Astrocyte (in vitro differentiated cells and primary cell): ENCODE data around the gene CCDC63. TPM values are rescaled to one million over a fixed set of nuclear protein-coding genes. Genes with fewer than 3 reads are reported as not detected.

ENCODE experiments used
- DNase-seq: peaks from one replicate; pipeline ENCODE4 v3.0.0-alpha.2; 2010; ENCODE audit warnings: low read depth
- FAIRE-seq: peaks from 2 replicates; lab custom pipeline; 2011; peaks lifted over from hg19 to GRCh38; lab: Jason Lieb, UNC
- H2AFZ ChIP-seq: 2 replicates; pipeline ENCODE4 v1.6.0; 2012; ENCODE audit warnings: low read depth, low read length, inconsistent platforms
- H3K27ac ChIP-seq: 2 replicates; pipeline ENCODE4 v1.5.1; 2011; ENCODE audit warnings: low read depth, low read length, inconsistent platforms
- H3K27me3 ChIP-seq: 2 replicates; pipeline ENCODE4 v1.6.0; 2011; ENCODE audit warnings: low read length, inconsistent platforms; ENCODE audit not compliant: insufficient read depth
- H3K36me3 ChIP-seq: 2 replicates; pipeline ENCODE4 v1.5.1; 2011; ENCODE audit warnings: low read length, inconsistent platforms; ENCODE audit not compliant: insufficient read depth
- H3K4me1 ChIP-seq: 2 replicates; pipeline ENCODE4 v1.5.1; 2011; ENCODE audit warnings: low read length, inconsistent platforms; ENCODE audit not compliant: insufficient read depth
- H3K4me2 ChIP-seq: 2 replicates; pipeline ENCODE4 v1.6.0; 2012; ENCODE audit warnings: low read length, inconsistent platforms
- H3K4me3 ChIP-seq: 2 replicates; pipeline ENCODE4 v1.5.1; 2011; ENCODE audit warnings: low read depth, mild to moderate bottlenecking, low read length, inconsistent platforms; ENCODE audit not compliant: insufficient read depth
- H3K79me2 ChIP-seq: 2 replicates; pipeline ENCODE4 v1.6.0; 2012; ENCODE audit warnings: mild to moderate bottlenecking, low read length, inconsistent platforms; ENCODE audit not compliant: insufficient read depth
- H3K9ac ChIP-seq: 2 replicates; pipeline ENCODE4 v1.6.0; 2012; ENCODE audit warnings: mild to moderate bottlenecking, low read length, inconsistent platforms
- H3K9me3 ChIP-seq: 2 replicates; pipeline ENCODE4 v1.5.1; 2012; ENCODE audit warnings: low read depth, mild to moderate bottlenecking, low read length, inconsistent platforms; ENCODE audit not compliant: insufficient read depth
- H4K20me1 ChIP-seq: 2 replicates; pipeline ENCODE4 v1.6.0; 2012; ENCODE audit warnings: low read length, inconsistent platforms; ENCODE audit not compliant: insufficient read depth
- H3K27ac Mint-ChIP-seq: one replicate; pipeline ENCODE4 v1.8.0; 2021; ENCODE audit warnings: mild to moderate bottlenecking, mixed read lengths; ENCODE audit not compliant: unreplicated experiment
- H3K27me3 Mint-ChIP-seq: one replicate; pipeline ENCODE4 v1.8.0; 2021; ENCODE audit warnings: low read depth, mixed read lengths; ENCODE audit not compliant: unreplicated experiment
- H3K36me3 Mint-ChIP-seq: one replicate; pipeline ENCODE4 v1.8.0; 2021; ENCODE audit warnings: low read depth, mixed read lengths; ENCODE audit not compliant: unreplicated experiment
- H3K4me1 Mint-ChIP-seq: one replicate; pipeline ENCODE4 v1.8.0; 2021; ENCODE audit warnings: low read depth, mixed read lengths; ENCODE audit not compliant: unreplicated experiment
- H3K4me3 Mint-ChIP-seq: one replicate; pipeline ENCODE4 v1.8.0; 2021; ENCODE audit warnings: mild to moderate bottlenecking, moderate library complexity, mixed read lengths; ENCODE audit not compliant: unreplicated experiment
- H3K9me3 Mint-ChIP-seq: one replicate; pipeline ENCODE4 v1.8.0; 2021; ENCODE audit warnings: mild to moderate bottlenecking, mixed read lengths; ENCODE audit not compliant: unreplicated experiment
- EZH2 ChIP-seq: IDR thresholded peaks from 2 replicates; pipeline ENCODE4 v1.6.1; 2012; ENCODE audit warnings: mild to moderate bottlenecking, low read length, inconsistent platforms; ENCODE audit not compliant: insufficient read depth
- total RNA-seq: library from RNA; stranded (reverse); gene quantifications from 2 replicates; pipeline ENCODE4 v1.2.1, GENCODE V29; 2021
- TF ChIP-seq, protein P1 (sequence below): IDR thresholded peaks from 2 replicates; pipeline ENCODE4 v1.5.1; 2011; ENCODE audit warnings: low read depth, mild to moderate bottlenecking, inconsistent platforms, low read length, moderate library complexity; ENCODE audit not compliant: insufficient read depth

The CCDC63 gene
- total RNA-seq, 1 donor from 2014 or later = 0.30 TPM

DNA sequence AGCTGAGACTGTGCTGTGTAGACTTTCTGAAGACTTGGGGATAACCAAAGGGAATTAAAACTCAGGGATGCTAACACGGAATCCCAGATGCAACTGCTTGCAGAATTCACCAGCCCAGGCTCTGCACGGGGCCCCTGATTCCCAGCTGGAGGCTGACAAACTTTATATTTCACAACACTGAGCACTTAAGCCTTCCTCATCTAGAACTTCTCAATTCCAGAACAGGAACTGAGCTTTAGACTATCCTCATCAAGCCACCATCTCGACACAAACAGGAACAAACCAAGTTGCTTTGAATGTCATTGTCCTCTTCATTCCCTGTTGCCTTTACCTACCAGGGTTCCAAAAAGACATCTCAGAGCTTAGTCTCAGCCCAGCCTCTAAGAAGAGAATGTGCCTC is 22.2 kb downstream of the CCDC63 start:
- no peaks in the 10 kb centered on the region for H3K9me3 ChIP-seq
- H3K9ac ChIP-seq = no peak overlapping the region
- H2AFZ ChIP-seq = no peak overlapping the region
- H3K4me1 Mint-ChIP-seq = no peaks in the 10 kb centered on the region
- no peak overlapping the region for H3K4me3 ChIP-seq
- H4K20me1 ChIP-seq = no peaks in the 10 kb centered on the region
- no peaks in the 10 kb centered on the region for H3K4me1 ChIP-seq
- H3K36me3 ChIP-seq = no peaks in the 10 kb centered on the region
- no peak overlapping the region for H3K27ac ChIP-seq
- no peak overlapping the region for H3K4me2 ChIP-seq
- no peak overlapping the region for H3K27ac Mint-ChIP-seq
- H3K36me3 Mint-ChIP-seq = no peaks in the 10 kb centered on the region
- H3K9me3 Mint-ChIP-seq = peaks cover 12% of the 10 kb centered on the region
- no peak overlapping the region for H3K4me3 Mint-ChIP-seq
- H3K79me2 ChIP-seq = no peaks in the 10 kb centered on the region
- TF ChIP-seq, protein P1, sequence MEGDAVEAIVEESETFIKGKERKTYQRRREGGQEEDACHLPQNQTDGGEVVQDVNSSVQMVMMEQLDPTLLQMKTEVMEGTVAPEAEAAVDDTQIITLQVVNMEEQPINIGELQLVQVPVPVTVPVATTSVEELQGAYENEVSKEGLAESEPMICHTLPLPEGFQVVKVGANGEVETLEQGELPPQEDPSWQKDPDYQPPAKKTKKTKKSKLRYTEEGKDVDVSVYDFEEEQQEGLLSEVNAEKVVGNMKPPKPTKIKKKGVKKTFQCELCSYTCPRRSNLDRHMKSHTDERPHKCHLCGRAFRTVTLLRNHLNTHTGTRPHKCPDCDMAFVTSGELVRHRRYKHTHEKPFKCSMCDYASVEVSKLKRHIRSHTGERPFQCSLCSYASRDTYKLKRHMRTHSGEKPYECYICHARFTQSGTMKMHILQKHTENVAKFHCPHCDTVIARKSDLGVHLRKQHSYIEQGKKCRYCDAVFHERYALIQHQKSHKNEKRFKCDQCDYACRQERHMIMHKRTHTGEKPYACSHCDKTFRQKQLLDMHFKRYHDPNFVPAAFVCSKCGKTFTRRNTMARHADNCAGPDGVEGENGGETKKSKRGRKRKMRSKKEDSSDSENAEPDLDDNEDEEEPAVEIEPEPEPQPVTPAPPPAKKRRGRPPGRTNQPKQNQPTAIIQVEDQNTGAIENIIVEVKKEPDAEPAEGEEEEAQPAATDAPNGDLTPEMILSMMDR = no peak
- TF ChIP-seq EZH2 = no peak
- peaks cover 5% of the 10 kb centered on the region for H3K27me3 ChIP-seq
- FAIRE-seq = no peak
- DNase-seq = no peak
- peaks cover 21% of the 10 kb centered on the region for H3K27me3 Mint-ChIP-seq

GRCh38 chr12:110869803-110870202 is 23.0 kb downstream of the CCDC63 start:
- TF ChIP-seq EZH2 = no peak
- TF ChIP-seq, protein P1 = no peak
- no peak overlapping the region for H3K4me2 ChIP-seq
- H3K27me3 Mint-ChIP-seq = peaks cover 22% of the 10 kb centered on the region

DNA sequence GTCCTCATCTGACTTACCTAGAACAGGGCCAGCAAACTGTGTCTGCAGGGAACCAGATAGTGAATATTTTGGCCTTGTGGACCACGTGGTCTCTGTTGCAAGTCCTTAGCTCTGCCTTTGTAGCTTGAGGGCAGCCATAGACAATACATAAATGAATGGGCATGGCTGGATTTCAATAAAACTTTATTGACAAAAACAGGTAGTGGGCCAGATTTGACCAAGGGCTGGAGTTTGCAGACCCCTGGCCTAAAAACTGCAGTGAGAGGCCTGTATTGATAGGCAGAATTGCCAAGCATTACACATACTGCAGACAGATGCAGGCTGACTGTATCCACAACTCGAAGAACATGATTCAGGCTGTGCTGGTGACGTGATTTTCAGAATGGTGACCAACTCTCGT is 25.3 kb downstream of the CCDC63 start:
- no peak overlapping the region for H3K27ac Mint-ChIP-seq
- peaks cover 12% of the 10 kb centered on the region for H3K9me3 Mint-ChIP-seq
- H3K36me3 Mint-ChIP-seq = no peaks in the 10 kb centered on the region
- Histone ChIP-seq H3K4me1 (no peaks in the 10 kb centered on the region), H3K79me2 (no peaks in the 10 kb centered on the region), H3K4me2 (no peak overlapping the region), H3K9me3 (no peaks in the 10 kb centered on the region), H4K20me1 (no peaks in the 10 kb centered on the region), H3K27ac (no peak overlapping the region), H3K36me3 (no peaks in the 10 kb centered on the region), H2AFZ (no peak overlapping the region), H3K4me3 (no peak overlapping the region), H3K27me3 (peaks cover 8% of the 10 kb centered on the region), H3K9ac (no peak overlapping the region)
- no peak overlapping the region for H3K4me3 Mint-ChIP-seq
- peaks cover 22% of the 10 kb centered on the region for H3K27me3 Mint-ChIP-seq
- FAIRE-seq (no peak), DNase-seq (no peak)
- TF ChIP-seq EZH2 = no peak
- TF ChIP-seq, protein P1 = no peak
- H3K4me1 Mint-ChIP-seq = peaks cover 3% of the 10 kb centered on the region

More at GRCh38 chr12:110869803-110870202, 23.0 kb downstream of the CCDC63 start:
- Histone ChIP-seq H3K9ac (no peak overlapping the region), H2AFZ (no peak overlapping the region), H3K79me2 (no peaks in the 10 kb centered on the region), H3K27ac (no peak overlapping the region), H3K4me3 (no peak overlapping the region), H3K4me1 (no peaks in the 10 kb centered on the region), H4K20me1 (no peaks in the 10 kb centered on the region), H3K27me3 (peaks cover 8% of the 10 kb centered on the region), H3K9me3 (no peaks in the 10 kb centered on the region), H3K36me3 (no peaks in the 10 kb centered on the region)
- Mint-ChIP-seq H3K36me3 (no peaks in the 10 kb centered on the region), H3K9me3 (peaks cover 15% of the 10 kb centered on the region), H3K4me1 (no peaks in the 10 kb centered on the region), H3K27ac (no peak overlapping the region), H3K4me3 (no peak overlapping the region)
- DNase-seq (no peak), FAIRE-seq (no peak)
